HCT116 (cell line): Measurements from ENCODE around the gene SLC22A23. TPM values are rescaled to one million over a fixed set of nuclear protein-coding genes. Genes with fewer than 3 reads are reported as not detected.

Experiments used
- ATAC-seq: fragments of 200-7000 bp; cut with Tn5 transposase; 2 replicates; pipeline ENCODE4 v1.9.1; 2020; ENCODE audit warnings: mild to moderate bottlenecking, moderate library complexity
- BruUV-seq: library from RNA; stranded (reverse); fragments of 400-500 nt; replicated peaks from 2 replicates; lab custom pipeline; 2021; lab: Mats Ljungman, UMichigan
- CTCF ChIA-PET: fragments of 300-600 bp; sonication (Branson Sonifier 250); formaldehyde crosslinking; loops from one replicate; lab custom pipeline; 2021; ENCODE audit warnings: antibody characterized with exemption; lab: Charles Lee
- POLR2A ChIA-PET: fragments of 300-600, 350-600 bp; sonication (Branson Sonifier 250); formaldehyde crosslinking; loops from one replicate; lab custom pipeline; 2021; ENCODE audit warnings: antibody characterized with exemption; lab: Charles Lee
- RAD21 ChIA-PET, 2 experiments: fragments of 300-600 bp; sonication (Branson Sonifier 250); formaldehyde crosslinking; loops; one replicate each; lab custom pipeline; 2023; ENCODE audit warnings: low total read pairs in 2 of 2; ENCODE audit not compliant: uncharacterized antibody in 2 of 2, unreplicated experiment in 2 of 2, low non-redundant PET in 1 of 2; lab: Charles Lee
- DNase-seq: peaks from one replicate; pipeline ENCODE4 v3.0.0-alpha.2; 2010; ENCODE audit warnings: low read depth, low spot score
- H2AFZ ChIP-seq: fragments of 200-600 bp; shearing (Covaris generic), sonication (generic); 2 replicates; pipeline ENCODE4 v1.6.1; 2017; ENCODE audit warnings: low read depth, mixed run types, mixed read lengths, antibody characterized with exemption, low read length; ENCODE audit not compliant: poor library complexity, severe bottlenecking
- H3K27ac ChIP-seq: 2 replicates; pipeline ENCODE4 v1.5.1; 2012; ENCODE audit warnings: low read depth, low read length
- H3K27me3 ChIP-seq: fragments of 200-600 bp; sonication (generic); 2 replicates; pipeline ENCODE4 v1.6.1; 2016; ENCODE audit warnings: mixed run types, low read length, mixed read lengths; ENCODE audit not compliant: insufficient read depth
- H3K36me3 ChIP-seq, 2 experiments: fragments of 200-500 bp in 1 of 2; fragments of 200-600 bp in 1 of 2; sonication (Bioruptor generic) in 1 of 2; sonication (generic) in 1 of 2; 2 replicates each; pipeline versions ENCODE4 v1.5.1 to v1.6.1; 2014 to 2016; ENCODE audit warnings: low read length in 2 of 2, inconsistent platforms in 1 of 2, mixed read lengths in 1 of 2, mixed run types in 1 of 2; ENCODE audit not compliant: insufficient read depth in 2 of 2, control insufficient read depth in 1 of 2
- H3K4me1 ChIP-seq, 2 experiments: fragments of 200-600 bp in 1 of 2; sonication (generic) in 1 of 2; 2 replicates each; pipeline versions ENCODE4 v1.5.1 to v1.6.1; 2012 to 2017; ENCODE audit warnings: low read length in 2 of 2, inconsistent platforms in 1 of 2, mild to moderate bottlenecking in 1 of 2, mixed read lengths in 1 of 2, mixed run types in 1 of 2, moderate library complexity in 1 of 2; ENCODE audit not compliant: insufficient read depth in 2 of 2, control insufficient read depth in 1 of 2
- H3K4me2 ChIP-seq: fragments of 200-600 bp; sonication (generic); 2 replicates; pipeline ENCODE4 v1.6.1; 2017; ENCODE audit warnings: mixed run types, low read length, mixed read lengths
- H3K4me3 ChIP-seq, 2 experiments: fragments of 200-600 bp in 1 of 2; sonication (generic) in 1 of 2; replicated peaks in 1 of 2; 2 replicates each; pipeline ENCODE4 v1.5.1; 2011 to 2016; ENCODE audit warnings: low read length in 2 of 2, control low read depth in 1 of 2, low read depth in 1 of 2, mild to moderate bottlenecking in 1 of 2, mixed read lengths in 1 of 2, mixed run types in 1 of 2
- H3K79me2 ChIP-seq: fragments of 200-600 bp; sonication (generic); 2 replicates; pipeline ENCODE4 v1.6.1; 2017; ENCODE audit warnings: mild to moderate bottlenecking, mixed run types, low read length, moderate library complexity, mixed read lengths; ENCODE audit not compliant: insufficient read depth
- H3K9ac ChIP-seq: fragments of 200-600 bp; sonication (generic); 2 replicates; pipeline ENCODE4 v1.6.1; 2016; ENCODE audit warnings: low read length, mixed read lengths
- H3K9me2 ChIP-seq: fragments of 200-600 bp; sonication (generic), shearing (Covaris generic); 2 replicates; pipeline ENCODE4 v1.6.1; 2017; ENCODE audit warnings: mixed run types, mild to moderate bottlenecking, moderate library complexity; ENCODE audit not compliant: insufficient read depth
- H3K9me3 ChIP-seq, 2 experiments: fragments of 200-500 bp in 1 of 2; fragments of 200-600 bp in 1 of 2; sonication (Bioruptor generic) in 1 of 2; sonication (generic) in 1 of 2; 2 replicates each; pipeline ENCODE4 v1.6.1; 2014 to 2017; ENCODE audit warnings: low read length in 2 of 2, mixed read lengths in 2 of 2, inconsistent platforms in 1 of 2, low read depth in 1 of 2, mild to moderate bottlenecking in 1 of 2, mixed run types in 1 of 2, moderate library complexity in 1 of 2; ENCODE audit not compliant: control insufficient read depth in 1 of 2, insufficient read depth in 1 of 2
- H4K20me1 ChIP-seq: fragments of 200-600 bp; sonication (generic), shearing (Covaris generic); 2 replicates; pipeline ENCODE4 v1.6.1; 2017; ENCODE audit warnings: mixed run types, mild to moderate bottlenecking, moderate library complexity; ENCODE audit not compliant: insufficient read depth
- CBX3 ChIP-seq: IDR thresholded peaks from 2 replicates; pipeline ENCODE4 v1.6.1; 2012; ENCODE audit warnings: low read depth
- CEBPB ChIP-seq: IDR thresholded peaks from 2 replicates; pipeline ENCODE4 v1.6.1; 2012; ENCODE audit warnings: low read depth
- EZH2 ChIP-seq: fragments of 200-600 bp; sonication (generic); IDR thresholded peaks from 2 replicates; pipeline ENCODE4 v1.6.1; 2017; ENCODE audit warnings: antibody characterized with exemption, mixed run types
- POLR2A ChIP-seq: IDR thresholded peaks from 2 replicates; pipeline ENCODE4 v1.7.0; 2011; ENCODE audit warnings: borderline replicate concordance; ENCODE audit not compliant: insufficient read depth, insufficient read length; ENCODE audit errors: extremely low read depth
- POLR2AphosphoS5 ChIP-seq: IDR thresholded peaks from 2 replicates; pipeline ENCODE4 v1.6.1; 2011; ENCODE audit warnings: mild to moderate bottlenecking, low read depth, low read length, moderate library complexity
- REST ChIP-seq: IDR thresholded peaks from 2 replicates; pipeline ENCODE4 v1.6.1; 2012; ENCODE audit warnings: low read depth
- YY1 ChIP-seq: IDR thresholded peaks from 2 replicates; pipeline ENCODE4 v1.6.1; 2011; ENCODE audit warnings: low read length, low read depth, moderate library complexity, mild to moderate bottlenecking; ENCODE audit not compliant: insufficient replicate concordance; ENCODE audit errors: extremely low read depth
- ZFX ChIP-seq: fragments of 450-650 bp; IDR thresholded peaks from 2 replicates; pipeline ENCODE4 v1.6.1; 2017
- intact Hi-C: fragments of 100-400 bp; cut with micrococcal nuclease; formaldehyde crosslinking; loops from 2 replicates; pipeline ENCODE4 v1.10.0; 2022
- total RNA-seq: library from RNA; stranded (reverse); gene quantifications from one replicate; pipeline ENCODE4 v1.2.1, GENCODE V29; 2021; ENCODE audit not compliant: unreplicated experiment

Gene SLC22A23
- total RNA-seq, 1 experiment from 2014 or later, result 11.5 TPM

- DNase-seq (no peak), ATAC-seq (no peak)
- Histone ChIP-seq H3K27me3 (no peaks in the 10 kb centered on the region), H2AFZ (no peak overlapping the region), H3K9me2 (no peaks in the 10 kb centered on the region), H3K4me3 (no peak overlapping the region), H4K20me1 (no peaks in the 10 kb centered on the region), H3K79me2 (no peaks in the 10 kb centered on the region), H3K27ac (no peak overlapping the region), H3K4me1 (no peaks in the 10 kb centered on the region), H3K36me3 (peaks cover 2 to 4% of the 10 kb centered on the region in 2 experiments; a peak in 2 of 4 replicates), H3K9me3 (no peaks in the 10 kb centered on the region), H3K9ac (no peak overlapping the region), H3K4me2 (no peak overlapping the region)
- TF ChIP-seq YY1, result no peak
- no peak for TF ChIP-seq CBX3
- no peak for TF ChIP-seq POLR2A
- no peak for TF ChIP-seq ZFX
- no peak for TF ChIP-seq CEBPB
- no peak for TF ChIP-seq EZH2
- no peak for TF ChIP-seq REST
- TF ChIP-seq POLR2AphosphoS5, result no peak
- ChIA-PET RAD21 (no interaction called here), POLR2A (no interaction called here), CTCF (no interaction called here)
- intact Hi-C loops, result loop anchor here (10.0 kb wide), 1 partner anchor 698 kb away; no protein-coding TSS in a partner anchor
- no TSS peak for BruUV-seq
Observed at GRCh38 chr6:3276174-3277167, 180.4 kb downstream of the SLC22A23 start.
